Endothelial cell of umbilical vein (primary cell): ENCODE measurements around the gene SPAST. TPM values are rescaled to one million over a fixed set of nuclear protein-coding genes. Genes with fewer than 3 reads are reported as not detected.
"Not testable (repeated sequence)": the region's sequence is repeated elsewhere in the genome, so short reads cannot be mapped to it uniquely, and the experiment has no call there.

ENCODE experiments used
- BruUV-seq: library from RNA; stranded (reverse); fragments of 400-500 nt; replicated peaks from 2 replicates; lab custom pipeline; 2021; lab: Mats Ljungman, UMichigan
- CTCF ChIA-PET: fragments of 300-600, 350-600 bp; sonication (Branson Sonifier 250); formaldehyde crosslinking; loops from one replicate; lab custom pipeline; 2021; ENCODE audit warnings: antibody characterized with exemption, inconsistent platforms; lab: Charles Lee
- POLR2A ChIA-PET: fragments of 300-600, 350-600 bp; sonication (Branson Sonifier 250); formaldehyde crosslinking; loops from one replicate; lab custom pipeline; 2021; ENCODE audit warnings: antibody characterized with exemption, inconsistent platforms; lab: Charles Lee
- DNase-seq: peaks from one replicate; pipeline ENCODE4 v3.0.0-alpha.2; 2011; ENCODE audit warnings: low read depth, low spot score
- FAIRE-seq: peaks from 2 replicates; lab custom pipeline; 2011; peaks lifted over from hg19 to GRCh38; lab: Jason Lieb, UNC
- H2AFZ ChIP-seq: 2 replicates; pipeline ENCODE4 v1.6.0; 2012; ENCODE audit warnings: low read depth, low read length, control low read depth, inconsistent platforms
- H3K27ac ChIP-seq: 2 replicates; pipeline ENCODE4 v1.5.1; 2011; ENCODE audit warnings: low read depth, mild to moderate bottlenecking, control low read depth, low read length, moderate library complexity; ENCODE audit not compliant: insufficient read depth
- H3K27me3 ChIP-seq, 2 experiments: 2 replicates each; pipeline versions ENCODE4 v1.6.0 to v1.6.1; 2011; ENCODE audit warnings: low read length in 2 of 2, mixed read lengths in 1 of 2; ENCODE audit not compliant: control insufficient read depth in 2 of 2, insufficient read depth in 2 of 2
- H3K36me3 ChIP-seq, 2 experiments: 2 replicates in 1 of 2; 3 replicates in 1 of 2; pipeline ENCODE4 v1.5.1; 2011; ENCODE audit warnings: low read length in 2 of 2, mild to moderate bottlenecking in 1 of 2, moderate library complexity in 1 of 2; ENCODE audit not compliant: control insufficient read depth in 2 of 2, insufficient read depth in 2 of 2; ENCODE audit errors: extremely low read depth in 1 of 2
- H3K4me1 ChIP-seq: 3 replicates; pipeline ENCODE4 v1.5.1; 2011; ENCODE audit warnings: mild to moderate bottlenecking, low read length; ENCODE audit not compliant: control insufficient read depth, insufficient read depth; ENCODE audit errors: extremely low read depth
- H3K4me2 ChIP-seq: 2 replicates; pipeline ENCODE4 v1.6.1; 2011; ENCODE audit warnings: low read length, control low read depth, mixed read lengths; ENCODE audit not compliant: insufficient read depth
- H3K4me3 ChIP-seq, 3 experiments: fragments of 200-600 bp in 1 of 3; sonication (generic), shearing (Covaris generic) in 1 of 3; replicated peaks in 1 of 3; 2 replicates each; pipeline ENCODE4 v1.5.1; 2011 to 2016; ENCODE audit warnings: control low read depth in 3 of 3, low read length in 3 of 3, mild to moderate bottlenecking in 2 of 3, inconsistent platforms in 1 of 3, low read depth in 1 of 3, moderate library complexity in 1 of 3; ENCODE audit not compliant: insufficient read depth in 1 of 3
- H3K79me2 ChIP-seq: 2 replicates; pipeline ENCODE4 v1.6.0; 2012; ENCODE audit warnings: low read length, inconsistent platforms; ENCODE audit not compliant: control insufficient read depth, insufficient read depth
- H3K9ac ChIP-seq: replicated peaks from 2 replicates; pipeline ENCODE3; 2011; ENCODE audit warnings: low read length, control low read depth; ENCODE audit not compliant: insufficient read depth; ENCODE audit errors: extremely low read depth
- H3K9me1 ChIP-seq: replicated peaks from 3 replicates; pipeline ENCODE4 v1.6.0; 2011; ENCODE audit warnings: mild to moderate bottlenecking, low read length; ENCODE audit not compliant: control insufficient read depth, insufficient read depth; ENCODE audit errors: extremely low read depth
- H3K9me3 ChIP-seq: replicated peaks from 2 replicates; pipeline ENCODE4 v1.5.1; 2012; ENCODE audit warnings: low read length, inconsistent platforms; ENCODE audit not compliant: control insufficient read depth, insufficient read depth
- H4K20me1 ChIP-seq: replicated peaks from 2 replicates; pipeline ENCODE3; 2011; ENCODE audit warnings: mild to moderate bottlenecking, low read length; ENCODE audit not compliant: control insufficient read depth, insufficient read depth; ENCODE audit errors: extremely low read depth
- CTCF ChIP-seq, 2 donors: IDR thresholded peaks; 1 replicate in 1 of 2; 2 replicates in 1 of 2; pipeline ENCODE4 v1.5.1; 2011; ENCODE audit warnings: low read length in 2 of 2, mild to moderate bottlenecking in 2 of 2, moderate library complexity in 2 of 2, control low read depth in 1 of 2, inconsistent platforms in 1 of 2, low read depth in 1 of 2; ENCODE audit not compliant: insufficient read depth in 1 of 2; ENCODE audit errors: extremely low read depth in 1 of 2
- EZH2 ChIP-seq: IDR thresholded peaks from 2 replicates; pipeline ENCODE4 v1.6.1; 2012; ENCODE audit warnings: borderline replicate concordance, low read depth, mild to moderate bottlenecking, moderate library complexity, low read length, inconsistent platforms; ENCODE audit not compliant: severe bottlenecking
- FOS ChIP-seq: IDR thresholded peaks from 2 replicates; pipeline ENCODE4 v1.6.1; 2011; ENCODE audit warnings: mild to moderate bottlenecking, low read length, moderate library complexity, borderline replicate concordance; ENCODE audit not compliant: insufficient read depth
- GATA2 ChIP-seq: IDR thresholded peaks from 2 replicates; pipeline ENCODE4 v1.7.0; 2011; ENCODE audit warnings: low read depth, mild to moderate bottlenecking, moderate library complexity, mixed read lengths, low read length; ENCODE audit not compliant: insufficient read length, insufficient read depth
- JUN ChIP-seq: IDR thresholded peaks from 2 replicates; pipeline ENCODE4 v1.6.1; 2011; ENCODE audit warnings: borderline replicate concordance, low read depth; ENCODE audit not compliant: insufficient read length, insufficient read depth
- MAX ChIP-seq: IDR thresholded peaks from 2 replicates; pipeline ENCODE4 v1.6.1; 2011; ENCODE audit not compliant: insufficient read depth, insufficient read length
- MYC ChIP-seq: IDR thresholded peaks from one replicate; pipeline ENCODE4 v1.6.1; 2011; ENCODE audit warnings: mild to moderate bottlenecking, low read depth, low read length
- POLR2A ChIP-seq: IDR thresholded peaks from 2 replicates; pipeline ENCODE4 v1.6.1; 2012; ENCODE audit warnings: low read depth, mild to moderate bottlenecking, control low read depth, low read length
- POLR2AphosphoS5 ChIP-seq: IDR thresholded peaks from 2 replicates; pipeline ENCODE4 v1.6.1; 2012; ENCODE audit warnings: low read depth, mild to moderate bottlenecking, control low read depth, low read length, moderate library complexity; ENCODE audit not compliant: insufficient read depth
- dilution Hi-C: fragments of 300-500 bp; cut with MboI; formaldehyde crosslinking; loops from one replicate; pipeline ENCODE4 v1.15.0; 2019; ENCODE audit warnings: low sequenced_read_pairs; ENCODE audit not compliant: extremely low pct_ligation_motif_present
- intact Hi-C: fragments of 100-400 bp; cut with micrococcal nuclease; formaldehyde crosslinking; loops from one replicate; pipeline ENCODE4 v1.10.0; 2022
- polyA plus RNA-seq, 4 experiments: library from polyadenylated mRNA; depleted of rRNA in 3 of 4; stranded (reverse) in 3 of 4; unstranded in 1 of 4; fragments of >200 nt; gene quantifications; 2 replicates each; pipeline versions ENCODE4 v1.2.1 to v1.2.3, GENCODE V29; 2011 to 2012; ENCODE audit warnings: missing spikeins in 1 of 4
- total RNA-seq: library from RNA; stranded (reverse); gene quantifications from 2 replicates; pipeline ENCODE4 v1.2.3, GENCODE V29; 2021

SPAST gene
- total and polyA plus RNA-seq, 2 donors (not counting 3 experiments of a cell fraction or from before 2014, with no cell fraction given) = 4.7 to 24.9 TPM

- intact Hi-C loops (loop anchor here (5.0 kb wide), 1 partner anchor 124 kb away; the partner anchor contains the start of gene MEMO1), dilution Hi-C loops (no loop called here)
- ChIA-PET CTCF (interaction anchor here (0.6 to 1.6 kb wide), 4 partner anchors 15 to 74 kb away, joined by 3 to 4 read pairs (median 3); no protein-coding TSS in a partner anchor), POLR2A (no interaction called here)
- H3K79me2 ChIP-seq = no peaks in the 10 kb centered on the region
- FAIRE-seq (no peak), DNase-seq (no peak)
- TF ChIP-seq POLR2A (no peak), FOS (no peak), POLR2AphosphoS5 (no peak), EZH2 (no peak), MAX (no peak), CTCF (IDR thresholded peaks at IDR 0.05; ENCODE audit: extremely low read depth in 1 of 2, insufficient read depth in 1 of 2, low read depth in 1 of 2, low read length in 2 of 2) (no peak), GATA2 (no peak), JUN (no peak), MYC (no peak)
- no peaks in the 10 kb centered on the region for H3K4me1 ChIP-seq
- no peaks in the 10 kb centered on the region for H3K9me3 ChIP-seq
- H4K20me1 ChIP-seq = no peaks in the 10 kb centered on the region
- no peak overlapping the region for H3K4me3 ChIP-seq
- H3K9ac ChIP-seq = no peak overlapping the region
- H3K9me1 ChIP-seq = no peaks in the 10 kb centered on the region
- H2AFZ ChIP-seq = no peak overlapping the region
- H3K27me3 ChIP-seq = no peaks in the 10 kb centered on the region
- H3K27ac ChIP-seq = no peak overlapping the region
- no peak overlapping the region for H3K4me2 ChIP-seq
- H3K36me3 ChIP-seq = no peaks in the 10 kb centered on the region
- BruUV-seq = no TSS peak
Measured at GRCh38 chr2:32136097-32136496, 72.7 kb downstream of the SPAST start.

- H3K4me3 ChIP-seq, H4K20me1 ChIP-seq, H3K9me1 ChIP-seq, H3K4me2 ChIP-seq, H3K36me3 ChIP-seq, FAIRE-seq, H2AFZ ChIP-seq, H3K4me1 ChIP-seq, BruUV-seq, H3K27me3 ChIP-seq, POLR2A ChIA-PET, intact Hi-C loops, H3K27ac ChIP-seq, H3K9me3 ChIP-seq, H3K9ac ChIP-seq, dilution Hi-C loops, H3K79me2 ChIP-seq, DNase-seq: not testable (repeated sequence)
- CTCF ChIA-PET = interaction anchor here (1.3 kb wide), 1 partner anchor 16 kb away, joined by 4 read pairs; no protein-coding TSS in a partner anchor
Measured at GRCh38 chr2:32151544-32151943, 88.2 kb downstream of the SPAST start.
